Activated CD8-positive, alpha-beta memory T cell treated with anti-CD3 and anti-CD28 coated beads for 1 hour (primary cell): ENCODE data around the gene C22orf42.
"Not testable (repeated sequence)": the region's sequence is repeated elsewhere in the genome, so short reads cannot be mapped to it uniquely, and the experiment has no call there.

Source experiments
- DNase-seq, 2 donors: peaks; one replicate each; pipeline ENCODE4 v3.0.0-alpha.2; 2020; ENCODE audit warnings: low read depth in 1 of 2; ENCODE audit errors: extremely low read depth in 1 of 2

Gene C22orf42

DNA sequence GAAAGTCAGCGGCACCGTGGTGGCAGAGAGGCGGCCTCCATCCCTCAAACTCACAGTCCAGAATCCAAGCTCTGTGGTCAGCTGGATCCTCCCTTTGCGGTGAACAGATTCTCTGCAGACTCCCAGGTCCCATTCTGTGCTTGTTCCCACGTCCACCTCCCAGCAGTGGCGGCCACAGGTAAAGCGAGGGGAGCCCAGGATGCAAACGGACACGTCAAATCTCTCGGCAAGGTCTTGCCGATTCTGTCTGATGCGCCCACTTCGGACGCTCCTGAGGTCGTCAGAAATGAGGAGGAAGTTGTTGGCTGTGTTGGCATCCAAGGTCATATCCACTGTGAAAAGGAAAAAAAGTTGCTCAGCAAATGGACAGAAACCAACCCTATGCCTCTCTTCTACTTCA, 31.9 kb upstream of the C22orf42 start:
- not testable (repeated sequence) for DNase-seq

GRCh38 chr22:32185821-32186220, 26.7 kb upstream of the C22orf42 start:
- no peak for DNase-seq

DNA sequence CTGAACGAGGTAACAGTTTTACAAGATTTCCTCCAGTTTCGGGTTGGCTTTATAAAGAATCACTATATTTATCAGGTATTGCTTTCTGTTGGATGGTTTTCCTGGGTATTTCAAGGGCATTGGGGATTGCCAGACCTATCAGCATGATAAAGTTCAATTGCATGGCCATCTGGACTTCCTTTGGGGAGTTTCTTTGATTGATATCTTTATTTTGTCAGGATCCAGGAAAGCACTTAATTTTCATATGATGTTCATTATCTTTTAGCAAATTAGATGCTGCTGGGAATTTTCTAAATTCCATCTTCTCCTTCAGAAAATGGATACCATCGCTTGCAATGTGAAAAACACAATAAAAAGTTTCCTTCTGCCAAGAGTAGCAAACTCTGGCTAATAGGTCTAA, 24.5 kb upstream of the C22orf42 start:
- no peak for DNase-seq

- no peak for DNase-seq
These were observed 21.9 kb upstream of the C22orf42 start for GRCh38 chr22:32181043-32181442.

- DNase-seq: no peak
These were observed 18.2 kb upstream of the C22orf42 start for GRCh38 chr22:32177221-32177765.

- DNase-seq: no peak
These were observed 16.9 kb upstream of the C22orf42 start for GRCh38 chr22:32175683-32176644.

DNA sequence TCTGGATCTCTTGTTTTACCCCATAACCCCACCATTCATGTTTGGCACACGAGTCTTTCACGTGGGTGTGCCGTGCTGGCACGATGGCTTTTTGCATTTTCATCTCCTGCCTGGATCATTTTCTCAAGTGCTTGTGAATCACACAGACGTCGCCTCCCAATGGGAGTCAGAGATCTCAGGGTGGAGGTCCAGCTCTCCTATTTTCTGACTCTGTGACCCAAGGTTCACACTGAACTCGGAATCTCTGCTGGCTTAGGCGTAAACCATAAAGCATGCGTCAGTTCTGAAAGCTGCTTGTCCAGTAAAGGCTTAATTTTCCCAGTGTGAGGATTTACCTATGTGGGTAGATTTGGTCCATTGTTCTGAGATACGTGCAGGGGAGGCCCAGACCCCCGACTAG, 16.0 kb upstream of the C22orf42 start:
- DNase-seq: no peak

DNA sequence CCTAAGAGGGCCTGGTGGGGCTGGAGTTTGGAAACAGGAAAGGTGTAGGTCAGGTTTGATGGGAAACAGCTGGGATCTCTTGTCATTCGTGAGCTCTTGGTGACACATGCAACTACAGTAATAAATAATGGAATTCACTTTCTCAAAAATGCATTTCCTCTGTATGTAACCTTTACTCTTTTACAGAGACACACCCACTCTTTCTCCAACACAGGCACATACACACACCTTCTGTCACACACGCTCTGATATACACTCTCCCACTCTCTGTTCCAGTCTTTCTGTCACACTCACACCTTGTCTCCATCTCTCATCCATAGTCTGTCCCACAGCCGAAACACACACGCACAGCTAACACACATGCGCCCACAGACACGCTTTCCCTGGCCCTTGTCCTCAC, 6.6 kb upstream of the C22orf42 start:
- no peak for DNase-seq

DNA sequence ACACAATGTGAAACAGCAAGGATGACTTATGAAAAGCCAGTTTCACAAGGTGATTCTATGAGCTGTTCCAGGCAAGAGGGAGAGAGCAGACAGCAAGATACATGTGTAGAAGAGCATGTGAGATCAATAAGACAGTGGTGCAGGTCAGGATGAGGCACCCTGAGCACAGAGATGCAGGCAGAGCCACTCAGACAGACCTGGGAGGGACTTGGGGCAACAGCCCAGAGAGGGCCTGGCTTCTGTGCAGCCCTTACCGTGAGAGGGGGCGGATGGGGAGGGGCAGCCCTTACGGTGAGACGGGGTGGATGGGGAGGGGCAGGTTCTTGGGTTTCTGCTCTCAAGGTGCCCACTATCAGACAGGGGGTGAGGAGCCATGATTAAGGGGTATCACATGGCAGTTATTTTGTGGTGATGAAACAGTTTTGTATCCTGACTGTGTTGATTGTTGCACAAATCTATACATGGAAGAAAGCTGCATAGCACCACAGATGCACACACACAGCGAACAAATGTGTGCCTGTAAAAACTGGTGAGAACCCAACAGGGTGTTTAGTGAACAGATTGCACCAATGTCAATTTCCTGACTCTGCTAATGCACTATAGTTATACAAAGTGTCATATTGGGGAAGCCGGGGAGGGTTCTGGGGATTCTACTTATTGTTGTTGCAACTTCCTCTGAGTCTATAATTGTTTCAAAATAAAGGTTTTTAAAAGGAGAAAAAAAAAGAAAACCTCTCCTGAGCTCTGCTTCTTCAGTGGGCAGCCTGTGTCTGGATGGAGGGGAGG, 5.2 kb upstream of the C22orf42 start:
- no peak for DNase-seq

- not testable (repeated sequence) for DNase-seq
These were observed 1.3 kb upstream of the C22orf42 start for GRCh38 chr22:32160411-32160810.

GRCh38 chr22:32157632-32158031, 1.5 kb downstream of the C22orf42 start:
- DNase-seq: not testable (repeated sequence)

DNA sequence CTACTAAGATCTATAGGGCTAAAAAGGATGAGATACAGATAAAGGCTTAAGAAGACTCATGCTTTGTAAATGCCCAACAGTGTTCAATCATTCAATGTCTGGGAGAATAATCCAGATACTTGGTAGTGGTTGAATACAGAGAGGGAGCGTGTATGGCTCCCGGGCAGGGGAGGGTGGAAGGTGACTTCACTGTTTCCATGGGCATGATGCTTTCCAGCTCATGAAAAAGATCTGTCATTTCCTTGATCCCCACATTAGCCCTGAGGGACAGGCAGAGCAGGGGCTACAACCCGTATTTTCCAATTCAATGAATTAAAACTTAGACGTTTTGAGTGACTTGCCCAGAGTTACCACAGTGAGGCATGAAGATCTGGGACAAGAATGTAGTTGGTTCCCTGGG, 4.4 kb downstream of the C22orf42 start:
- not testable (repeated sequence) for DNase-seq

DNA sequence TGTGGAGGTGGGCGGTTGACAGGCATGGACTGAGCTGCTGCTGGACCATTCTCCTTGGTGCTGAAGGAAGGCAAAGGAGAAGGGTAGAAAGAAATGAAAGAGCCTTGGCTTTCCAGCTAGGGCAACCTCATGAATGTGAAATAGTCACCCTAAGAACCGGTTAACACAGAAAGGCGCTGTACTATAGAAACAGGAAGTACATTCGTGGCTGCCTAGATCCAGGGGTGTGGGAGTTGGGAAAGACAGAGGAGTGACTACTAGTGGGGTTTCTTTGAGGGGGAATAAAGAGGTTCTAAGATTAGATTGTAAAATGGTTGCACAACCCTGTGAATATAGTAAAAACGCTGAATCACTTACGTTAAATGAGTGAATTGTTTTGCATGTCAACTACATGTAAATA, 7.5 kb downstream of the C22orf42 start:
- not testable (repeated sequence) for DNase-seq

DNA sequence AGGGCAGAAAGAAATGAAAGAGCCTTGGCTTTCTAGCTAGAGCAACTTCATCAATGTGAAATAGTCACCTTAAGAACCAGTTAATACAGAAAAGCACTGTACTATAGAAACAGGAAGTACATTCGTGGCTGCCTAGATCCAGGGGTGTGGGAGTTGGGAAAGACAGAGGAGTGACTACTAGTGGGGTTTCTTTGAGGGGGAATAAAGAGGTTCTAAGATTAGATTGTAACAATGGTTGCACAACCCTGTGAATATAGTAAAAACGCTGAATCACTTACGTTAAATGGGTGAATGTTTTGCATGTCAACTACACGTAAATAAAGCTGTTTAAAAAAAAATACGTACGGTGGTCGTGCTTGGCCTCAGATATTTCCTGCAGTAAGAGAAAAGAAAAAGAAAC, 8.5 kb downstream of the C22orf42 start:
- DNase-seq: not testable (repeated sequence)

DNA sequence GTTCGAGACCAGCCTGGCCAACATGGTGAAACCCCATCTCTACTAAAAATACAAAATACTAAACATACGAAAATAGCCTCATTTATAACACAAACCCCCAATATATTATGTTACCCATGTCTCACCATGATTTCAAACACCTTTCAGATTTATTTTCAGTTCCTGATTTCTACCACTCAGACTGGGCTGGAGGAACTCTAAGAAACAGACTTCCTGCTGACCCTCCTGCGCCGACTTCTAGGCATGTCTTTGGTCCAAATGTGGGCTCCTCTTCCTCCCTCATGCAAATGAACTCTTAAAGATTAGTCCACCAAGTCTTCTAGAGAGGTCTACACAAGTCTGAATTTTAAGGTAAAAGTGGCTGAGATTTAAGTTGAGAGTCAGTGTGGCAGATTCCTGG, 10.7 kb downstream of the C22orf42 start:
- not testable (repeated sequence) for DNase-seq

GRCh38 chr22:32147128-32147527, 12.0 kb downstream of the C22orf42 start:
- not testable (repeated sequence) for DNase-seq

DNA sequence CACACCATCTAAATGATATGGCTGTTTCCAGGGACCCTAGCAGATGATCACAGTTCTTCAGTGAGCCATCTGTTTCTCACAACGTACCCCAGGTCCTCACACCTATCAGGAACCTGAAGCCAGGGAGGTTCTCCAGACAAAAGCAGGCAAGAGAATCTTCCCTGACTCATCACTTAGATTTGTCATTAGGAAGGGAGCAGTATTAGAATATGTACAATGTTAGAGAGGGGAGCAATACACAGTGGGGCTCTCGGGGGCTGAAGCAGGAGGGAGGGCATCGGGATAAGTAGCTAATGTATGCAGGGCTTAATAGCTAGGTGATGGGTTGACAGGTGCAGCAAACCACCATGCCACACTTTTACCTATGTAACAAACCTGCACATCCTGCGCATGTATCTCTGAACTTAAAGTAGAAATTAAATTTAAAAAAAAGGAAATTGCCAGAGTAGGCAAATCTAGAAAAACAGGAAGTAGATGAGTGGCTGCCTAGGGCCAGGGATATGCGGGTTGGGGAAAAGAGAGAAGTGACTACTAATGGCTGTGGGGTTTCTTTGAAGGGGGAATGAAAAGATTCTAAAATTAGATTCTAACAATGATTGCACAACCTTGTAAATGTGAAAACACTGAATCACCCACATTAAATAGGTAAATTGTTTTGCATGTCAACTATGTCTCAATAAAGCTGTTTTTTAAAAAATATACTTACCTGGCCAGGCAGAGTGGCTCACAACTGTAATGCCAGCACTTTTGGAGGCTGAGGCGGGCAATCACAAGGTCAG, 14.4 kb downstream of the C22orf42 start:
- DNase-seq: no peak

- DNase-seq: no peak
These were observed 16.5 kb downstream of the C22orf42 start for GRCh38 chr22:32142600-32142999.

DNA sequence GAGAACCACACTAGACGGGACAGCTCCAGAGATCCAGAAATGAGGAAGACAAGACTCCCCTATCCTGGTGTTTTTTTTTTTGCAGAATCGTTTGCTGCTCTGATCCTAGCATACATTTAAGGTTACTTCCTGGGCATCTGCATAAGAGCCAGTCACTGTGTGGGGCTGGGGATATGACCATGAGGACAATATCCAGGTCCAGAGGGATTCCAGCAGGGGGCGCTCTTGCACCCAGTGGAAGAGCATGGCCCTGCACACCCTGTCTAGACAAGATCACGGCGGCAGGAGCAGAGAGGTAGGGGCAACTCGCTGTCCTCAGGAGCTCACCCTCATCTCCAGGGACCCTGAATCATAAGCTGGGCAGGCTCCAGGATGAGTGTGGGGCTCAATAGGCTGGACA, 18.4 kb downstream of the C22orf42 start:
- DNase-seq: not testable (repeated sequence)

GRCh38 chr22:32138576-32138975, 20.5 kb downstream of the C22orf42 start:
- not testable (repeated sequence) for DNase-seq
